Posterior cingulate gyrus (tissue), 11 donors: ENCODE data around the gene SAMD4A.
"Not testable (repeated sequence)": the region's sequence is repeated elsewhere in the genome, so short reads cannot be mapped to it uniquely, and the experiment has no call there.

Experiments
- DNase-seq, 10 donors: peaks; one replicate each; pipeline versions ENCODE4 v3.0.0 to v3.0.0-alpha.2; 2020 to 2021; ENCODE audit warnings: mixed read lengths in 3 of 10
- intact Hi-C: fragments of 100-400 bp; cut with DNase I; formaldehyde crosslinking; loops from one replicate; pipeline ENCODE4 v1.15.1; 2023

The SAMD4A gene

DNA sequence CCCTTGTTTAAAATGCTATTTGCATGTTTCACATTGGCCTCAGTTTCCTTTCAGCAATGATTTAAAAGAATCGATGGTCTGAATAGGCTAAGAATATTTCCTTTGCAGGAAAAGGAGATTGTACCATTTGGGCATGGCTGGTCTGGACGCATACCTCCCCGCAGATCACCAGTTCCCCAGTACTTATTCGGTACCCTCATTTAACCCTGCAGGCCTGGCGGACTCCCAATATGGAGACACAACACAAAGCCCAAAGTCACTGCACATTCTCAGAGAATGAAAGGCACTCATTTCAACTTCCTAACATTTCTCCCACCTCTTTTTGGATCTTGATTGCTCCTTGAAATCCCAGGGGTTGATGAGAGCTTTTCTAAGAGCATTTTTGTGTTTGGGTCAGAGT is 182.8 kb downstream of the SAMD4A start:
- DNase-seq, result no peak
- intact Hi-C loops, result no loop called here

DNA sequence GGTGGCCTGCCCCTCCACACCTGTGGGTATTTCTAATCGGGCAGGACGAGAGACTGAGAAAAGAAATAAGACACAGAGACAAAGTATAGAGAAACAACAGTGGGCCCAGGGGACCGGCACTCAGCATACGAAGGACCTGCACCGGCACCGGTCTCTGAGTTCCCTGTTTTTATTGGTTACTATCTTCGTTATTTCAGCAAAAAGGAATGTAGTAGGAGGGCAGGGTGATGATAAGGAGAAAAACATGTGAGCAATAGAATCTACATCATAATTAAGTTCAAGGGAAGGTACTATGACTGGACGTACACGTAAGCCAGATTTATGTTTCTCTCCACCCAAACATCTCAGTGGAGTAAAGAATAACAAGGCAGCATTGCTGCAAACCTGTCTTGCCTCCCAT is 185.7 kb downstream of the SAMD4A start:
- intact Hi-C loops, DNase-seq: not testable (repeated sequence)

DNA sequence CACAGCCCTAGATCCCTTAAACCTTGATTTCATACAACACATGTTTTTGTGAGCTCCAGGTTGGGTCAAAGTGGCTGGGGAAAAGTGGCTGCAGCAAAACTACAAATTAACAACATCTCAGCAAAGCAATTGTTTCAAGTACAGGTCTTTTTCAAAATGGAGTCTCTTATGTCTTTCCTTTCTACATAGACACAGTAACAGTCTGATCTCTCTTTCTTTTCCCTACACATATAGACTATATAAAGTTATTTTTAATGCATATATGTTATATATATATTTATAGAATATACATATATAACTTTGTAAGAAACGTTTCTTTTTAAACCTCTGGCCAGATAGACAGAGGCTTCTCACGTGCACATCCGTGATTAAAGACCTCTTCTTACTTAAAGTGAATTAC is 186.5 kb downstream of the SAMD4A start:
- intact Hi-C loops, DNase-seq: not testable (repeated sequence)

DNA sequence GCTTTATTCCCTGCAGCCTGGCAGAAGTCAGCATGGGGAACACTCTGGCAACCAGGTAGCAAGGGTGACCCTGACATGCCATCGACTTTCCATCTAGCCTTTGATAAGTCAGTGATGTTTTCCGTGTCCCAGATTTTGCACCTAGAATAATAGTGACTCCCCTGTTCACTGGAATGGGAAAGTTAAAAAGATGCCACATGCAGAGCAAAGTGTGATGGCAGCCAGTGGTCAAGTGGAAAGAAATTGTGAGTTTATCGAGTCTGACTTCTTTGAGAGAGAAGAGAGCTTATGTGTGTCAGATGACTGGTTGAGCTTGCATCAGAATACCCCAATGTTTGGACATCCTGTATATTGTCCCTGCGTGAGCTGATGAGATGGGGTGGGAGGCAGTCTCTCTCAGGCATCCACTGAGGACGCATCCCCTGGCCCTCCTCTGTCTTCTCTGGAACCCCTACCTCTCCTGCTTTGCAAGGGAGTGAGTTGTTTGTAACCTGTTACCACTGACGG is 187.2 kb downstream of the SAMD4A start:
- DNase-seq, result no peak
- intact Hi-C loops, result no loop called here

DNA sequence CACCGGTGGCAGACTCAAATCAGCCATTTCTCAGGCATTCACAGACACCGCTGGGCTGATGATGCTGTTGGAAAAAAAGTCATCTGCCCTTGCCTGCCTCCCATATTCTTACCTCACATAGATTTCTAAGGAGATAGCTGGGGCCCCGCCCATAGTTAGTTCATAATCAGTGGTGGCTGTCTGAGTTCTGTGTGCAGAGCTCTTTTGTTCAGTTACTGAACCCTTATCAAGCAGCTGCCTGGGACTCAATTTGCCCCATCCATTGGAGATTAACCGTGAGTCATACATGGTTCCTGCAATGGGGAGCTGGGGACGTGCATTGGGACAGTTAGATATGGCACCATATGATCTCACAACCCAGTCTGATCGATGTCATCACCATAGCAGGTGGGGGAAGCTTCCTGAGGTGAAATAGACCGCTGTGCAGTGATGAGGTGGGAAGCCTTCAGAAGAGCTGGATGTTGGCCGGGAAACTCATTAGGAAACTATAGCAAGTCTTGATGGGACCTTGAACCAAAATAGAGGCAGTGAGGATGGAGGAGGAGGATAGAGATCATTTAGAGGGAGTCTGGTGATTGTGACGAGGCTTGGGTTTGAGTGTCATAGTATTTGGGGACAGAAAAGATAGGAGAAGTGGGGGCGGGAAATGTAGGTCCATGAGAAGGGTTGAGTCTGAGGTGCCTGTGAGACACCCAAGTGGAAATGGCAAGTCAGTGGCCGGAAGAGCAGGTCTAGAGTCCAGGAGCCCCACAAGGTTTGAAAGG is 187.9 kb downstream of the SAMD4A start:
- DNase-seq, result no peak
- intact Hi-C loops, result no loop called here

DNA sequence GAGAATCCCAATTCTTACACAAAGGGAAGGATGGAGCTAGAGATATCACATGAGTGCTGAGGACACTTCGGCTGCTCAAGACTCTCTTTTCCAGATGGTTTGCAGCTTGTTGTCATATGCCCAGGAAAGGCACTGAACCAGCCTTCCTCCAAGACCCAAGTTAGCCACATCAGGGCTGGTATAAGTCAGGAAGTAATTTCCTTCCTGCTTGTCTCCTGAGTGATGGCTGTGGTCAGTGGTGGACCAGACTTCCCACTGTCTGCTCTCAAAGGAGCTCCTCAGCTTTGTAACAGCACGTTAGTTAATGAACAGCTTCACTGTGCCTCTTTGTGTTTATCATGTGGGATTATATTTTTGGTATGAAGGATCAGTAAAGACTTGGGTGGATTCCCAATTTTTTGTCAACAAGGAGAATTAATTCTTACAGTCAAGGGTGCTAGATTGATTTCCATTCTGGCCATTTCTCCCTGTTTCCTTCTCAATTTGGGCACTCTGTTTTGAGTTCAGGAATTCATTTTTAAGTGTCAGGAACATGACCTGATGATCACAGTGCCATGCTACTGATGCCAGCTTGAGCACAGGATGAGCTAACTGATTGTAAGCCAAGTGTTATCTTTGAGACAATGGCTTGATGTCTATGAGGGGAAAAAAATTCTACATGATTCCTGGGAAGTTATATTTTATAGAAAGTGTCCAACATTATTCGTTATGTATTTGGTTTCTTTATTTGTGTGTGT is 189.9 kb downstream of the SAMD4A start:
- intact Hi-C loops, result no loop called here
- DNase-seq, result no peak

DNA sequence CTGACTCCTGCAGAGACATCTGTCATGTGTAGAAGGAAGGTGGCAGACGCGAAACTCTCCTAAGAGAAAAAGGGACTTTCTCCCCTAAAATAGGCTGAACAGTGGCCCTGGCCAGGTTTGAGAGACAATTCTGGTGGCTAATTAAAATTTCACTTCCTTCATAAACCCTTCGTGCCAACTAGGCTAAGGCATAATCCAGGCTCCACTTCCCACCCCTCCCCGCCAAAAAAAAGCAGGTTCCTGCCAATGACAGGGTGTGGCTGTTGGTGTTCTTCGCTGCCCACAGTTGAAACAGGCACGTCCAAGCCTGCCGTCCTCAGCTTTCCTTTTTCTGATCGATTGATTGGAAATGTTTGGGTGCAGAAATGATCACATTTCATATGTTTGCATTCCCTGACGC is 191.1 kb downstream of the SAMD4A start:
- intact Hi-C loops, result no loop called here
- DNase-seq, result peak in 1 of 10 donors; percentile 84

DNA sequence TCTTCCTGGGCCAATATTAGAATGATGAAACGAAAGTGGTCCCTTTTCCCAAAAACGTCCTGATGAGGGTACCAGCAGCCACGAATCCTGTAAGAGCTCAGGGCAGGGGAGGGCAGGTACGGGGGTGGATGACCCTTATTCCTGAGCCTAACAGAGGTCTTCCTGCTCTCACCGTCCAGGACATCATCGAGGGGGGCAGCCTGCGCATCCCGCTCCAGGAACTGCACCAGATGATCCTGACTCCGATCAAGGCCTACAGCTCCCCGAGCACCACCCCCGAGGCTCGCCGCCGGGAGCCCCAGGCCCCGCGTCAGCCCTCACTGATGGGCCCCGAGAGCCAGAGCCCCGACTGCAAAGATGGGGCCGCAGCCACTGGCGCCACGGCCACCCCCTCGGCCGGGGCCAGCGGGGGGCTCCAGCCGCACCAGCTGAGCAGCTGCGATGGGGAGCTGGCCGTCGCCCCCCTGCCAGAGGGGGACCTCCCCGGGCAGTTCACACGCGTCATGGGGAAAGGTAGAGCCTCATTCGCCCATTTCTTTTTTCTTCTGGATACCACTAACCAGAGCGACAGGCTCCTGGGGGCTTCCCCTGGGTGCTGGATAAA is 193.2 kb downstream of the SAMD4A start:
- no peak for DNase-seq
- intact Hi-C loops, result no loop called here

DNA sequence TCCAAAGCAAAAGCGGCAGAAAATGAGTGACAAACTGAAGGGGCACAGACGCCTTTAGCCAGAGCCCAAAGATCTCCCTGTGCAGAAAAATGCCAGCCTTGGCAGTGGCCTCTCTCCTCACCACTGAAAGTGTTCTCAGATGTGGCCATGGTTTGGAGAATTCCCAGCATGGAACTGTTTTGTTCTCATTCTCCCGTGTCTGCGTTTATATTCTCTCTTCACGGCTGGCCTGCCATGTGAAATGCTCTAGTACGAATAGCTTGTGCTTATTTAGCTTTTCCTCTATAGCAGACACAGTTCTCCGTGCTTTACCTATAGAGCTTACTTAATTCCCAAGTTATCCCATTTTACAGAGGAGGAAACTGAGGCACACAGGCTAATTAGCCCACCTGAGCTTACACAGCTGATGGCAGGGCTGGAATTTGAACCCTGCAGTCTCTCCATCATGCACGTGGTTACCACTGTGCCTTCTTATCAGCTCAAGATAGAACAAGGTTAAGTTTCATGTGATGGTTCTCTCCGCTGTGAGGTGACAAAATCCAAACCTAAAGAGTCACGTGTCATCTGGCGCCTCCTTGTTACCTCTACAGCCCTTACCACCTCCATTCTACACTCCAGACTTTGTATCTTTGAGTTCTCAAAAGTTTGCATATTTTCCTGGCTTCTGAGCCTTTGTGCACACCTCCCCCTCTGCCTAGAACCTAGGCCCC is 194.1 kb downstream of the SAMD4A start:
- no peak for DNase-seq
- intact Hi-C loops, result no loop called here

DNA sequence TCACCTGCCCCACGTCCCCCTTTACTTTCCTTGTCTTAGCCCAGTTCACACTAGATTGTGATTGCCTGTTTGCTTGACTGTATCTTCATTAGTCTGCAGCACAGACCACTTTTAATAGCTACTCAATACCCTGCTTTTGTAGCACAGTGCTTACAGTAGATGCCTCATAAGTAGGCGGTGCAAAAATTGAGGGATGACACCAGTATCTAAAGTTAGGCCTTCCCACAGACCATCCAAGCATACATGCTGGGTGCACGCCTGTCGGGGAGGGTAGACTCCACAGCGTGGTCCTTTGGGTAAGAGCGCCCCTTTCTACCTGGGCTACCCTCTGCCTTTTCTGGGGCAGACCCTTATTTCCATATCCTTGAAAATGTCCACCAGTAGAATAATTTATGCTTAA is 194.9 kb downstream of the SAMD4A start:
- DNase-seq, result no peak
- intact Hi-C loops, result no loop called here

DNA sequence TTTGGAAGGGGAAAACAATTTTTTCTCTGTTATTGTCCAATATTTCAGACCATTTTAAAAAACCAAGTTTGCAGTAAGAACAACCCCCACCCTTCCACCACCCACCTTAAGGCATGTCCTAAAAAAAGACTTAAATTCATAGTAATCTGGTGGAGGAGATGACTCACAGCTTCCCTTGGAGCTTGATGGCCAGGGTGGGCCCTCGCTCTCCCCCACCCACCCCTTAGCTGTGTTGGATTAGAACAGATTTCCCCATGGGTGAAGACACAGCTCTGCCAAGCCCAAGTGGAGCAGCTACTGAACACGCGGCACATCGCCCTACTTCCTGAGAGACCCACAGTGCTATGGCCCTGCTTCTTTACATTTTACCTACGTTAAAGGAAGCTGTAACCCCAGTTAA is 195.4 kb downstream of the SAMD4A start:
- DNase-seq, result no peak
- intact Hi-C loops, result no loop called here

DNA sequence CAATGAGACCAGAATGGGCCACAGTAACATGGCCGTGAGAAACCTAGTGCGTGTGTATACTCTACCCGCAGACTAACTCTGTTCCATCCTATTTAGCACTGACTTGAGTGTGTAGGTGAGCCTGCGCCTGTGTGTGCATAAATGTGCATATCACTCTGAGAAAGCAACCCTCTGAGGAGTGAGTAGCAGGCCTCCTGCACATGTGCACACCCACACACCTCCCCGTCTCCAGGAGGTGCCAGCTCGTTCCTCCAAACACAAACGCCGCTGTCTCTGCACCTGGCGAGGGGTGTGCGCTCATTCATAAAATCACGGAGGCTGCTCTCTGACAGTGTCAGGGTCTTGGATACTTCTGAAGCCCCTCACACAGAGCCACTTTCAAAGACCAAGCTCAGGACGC is 196.8 kb downstream of the SAMD4A start:
- intact Hi-C loops, result no loop called here
- DNase-seq, result peak in 5 of 10 donors; percentile 52 to 90 (median 81)

DNA sequence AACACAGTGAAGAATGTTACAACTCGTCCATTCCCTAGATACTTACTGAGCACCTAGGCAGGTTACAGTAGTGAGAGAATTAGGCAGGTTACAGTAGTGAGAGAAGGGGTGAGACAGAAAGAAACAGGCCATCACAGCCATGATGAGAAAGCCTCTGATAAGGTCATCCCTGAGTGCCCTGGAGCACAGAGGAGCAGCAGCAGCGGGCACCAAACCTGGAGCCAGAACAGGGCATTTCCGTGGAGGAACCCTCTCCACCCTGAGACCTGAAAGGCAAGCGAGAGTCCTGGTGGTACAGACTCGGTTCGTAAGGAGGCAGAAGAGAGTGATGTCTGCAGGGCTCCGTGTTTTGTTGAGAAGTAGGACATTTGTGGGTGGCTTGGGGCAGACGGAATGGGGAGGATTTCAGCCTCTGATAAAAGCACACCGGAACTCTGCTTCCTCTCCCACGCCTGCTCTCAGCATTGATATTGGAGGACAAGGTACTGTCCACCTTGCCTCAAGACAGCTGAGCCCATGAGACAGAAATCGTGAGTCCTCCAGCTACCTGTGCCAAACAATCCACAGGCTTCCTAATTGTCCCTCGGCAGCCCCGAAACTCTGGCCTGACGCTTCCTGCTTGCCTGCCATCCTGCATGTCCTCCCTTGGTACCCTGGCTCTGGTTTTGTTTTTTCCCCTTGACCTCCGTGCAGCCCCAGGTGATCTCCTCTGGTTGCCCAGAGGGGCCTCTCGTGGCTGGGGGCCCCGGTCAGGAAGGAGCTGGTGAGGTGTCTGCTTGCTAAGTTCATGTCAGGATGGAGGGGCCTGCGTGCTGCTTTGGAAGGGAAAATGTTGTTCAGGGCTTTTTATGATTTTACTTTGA is 199.6 kb downstream of the SAMD4A start:
- peak in 1 of 10 donors; percentile 18 for DNase-seq
- intact Hi-C loops, result no loop called here

DNA sequence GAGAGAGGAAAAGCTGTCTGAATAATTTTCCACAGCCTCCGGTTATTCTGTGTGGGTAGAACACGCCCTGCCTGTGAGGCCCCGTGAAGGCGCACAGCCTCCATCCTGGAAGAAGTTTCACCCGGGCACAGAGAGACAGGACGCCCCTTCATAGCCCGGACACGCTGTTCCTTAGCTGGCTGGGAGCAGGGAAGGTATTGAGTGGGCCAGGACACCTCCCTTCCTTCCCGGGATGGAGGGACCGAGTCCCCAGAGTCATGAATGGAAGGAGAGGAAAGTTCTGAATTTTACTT is 200.2 kb downstream of the SAMD4A start:
- intact Hi-C loops, result no loop called here
- peak in 1 of 10 donors; percentile 67 for DNase-seq

DNA sequence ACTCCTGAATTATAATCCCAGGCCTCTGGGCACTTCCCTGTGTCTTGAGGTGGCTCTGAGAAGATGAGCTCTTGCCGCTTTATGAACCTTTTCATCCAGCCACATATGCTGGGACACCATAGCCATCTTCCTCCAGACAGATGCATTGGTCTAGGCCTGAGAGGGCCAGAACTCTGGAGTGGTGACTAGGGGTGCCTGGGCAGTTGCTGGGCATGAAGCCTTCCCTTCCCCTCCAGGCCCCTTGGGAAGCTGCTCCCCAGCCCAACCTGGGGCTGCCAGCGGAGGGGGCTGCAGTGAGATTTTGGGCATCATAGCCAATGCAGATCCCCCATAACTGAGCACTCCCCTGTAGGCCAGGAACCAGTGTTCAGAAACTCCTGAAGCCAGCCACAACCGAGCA is 200.5 kb downstream of the SAMD4A start:
- intact Hi-C loops, result no loop called here
- DNase-seq, result no peak

DNA sequence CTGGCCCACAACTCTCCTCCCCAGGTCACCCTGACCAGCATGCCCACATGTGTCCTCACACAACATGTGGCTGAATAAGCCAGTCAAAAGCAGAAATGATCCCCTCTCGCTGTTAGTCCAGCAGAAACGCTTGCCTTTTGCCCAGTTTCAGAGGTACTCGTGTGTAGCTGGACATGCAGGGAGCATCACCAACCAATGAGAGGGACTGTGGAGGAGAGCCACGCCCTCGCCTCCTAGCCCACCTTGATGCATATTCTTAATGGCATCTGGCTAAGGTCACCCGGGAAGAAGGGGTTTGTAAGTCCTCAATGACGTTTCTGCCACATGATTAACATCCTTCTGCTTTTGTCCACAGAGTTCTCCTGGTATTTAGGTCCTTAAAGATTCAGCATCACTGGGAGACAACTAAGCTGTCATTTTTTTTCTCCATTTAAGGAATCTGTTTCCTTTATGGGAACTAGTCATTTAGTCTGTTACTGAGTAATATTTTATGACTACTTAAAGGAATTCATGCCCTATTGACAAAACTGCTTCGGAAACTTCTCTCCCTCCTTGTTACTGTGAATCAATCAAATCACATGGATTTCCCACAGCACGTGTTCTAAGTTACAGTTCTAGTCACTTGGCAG is 201.7 kb downstream of the SAMD4A start:
- intact Hi-C loops, result no loop called here
- peak in 1 of 10 donors; percentile 21 for DNase-seq

DNA sequence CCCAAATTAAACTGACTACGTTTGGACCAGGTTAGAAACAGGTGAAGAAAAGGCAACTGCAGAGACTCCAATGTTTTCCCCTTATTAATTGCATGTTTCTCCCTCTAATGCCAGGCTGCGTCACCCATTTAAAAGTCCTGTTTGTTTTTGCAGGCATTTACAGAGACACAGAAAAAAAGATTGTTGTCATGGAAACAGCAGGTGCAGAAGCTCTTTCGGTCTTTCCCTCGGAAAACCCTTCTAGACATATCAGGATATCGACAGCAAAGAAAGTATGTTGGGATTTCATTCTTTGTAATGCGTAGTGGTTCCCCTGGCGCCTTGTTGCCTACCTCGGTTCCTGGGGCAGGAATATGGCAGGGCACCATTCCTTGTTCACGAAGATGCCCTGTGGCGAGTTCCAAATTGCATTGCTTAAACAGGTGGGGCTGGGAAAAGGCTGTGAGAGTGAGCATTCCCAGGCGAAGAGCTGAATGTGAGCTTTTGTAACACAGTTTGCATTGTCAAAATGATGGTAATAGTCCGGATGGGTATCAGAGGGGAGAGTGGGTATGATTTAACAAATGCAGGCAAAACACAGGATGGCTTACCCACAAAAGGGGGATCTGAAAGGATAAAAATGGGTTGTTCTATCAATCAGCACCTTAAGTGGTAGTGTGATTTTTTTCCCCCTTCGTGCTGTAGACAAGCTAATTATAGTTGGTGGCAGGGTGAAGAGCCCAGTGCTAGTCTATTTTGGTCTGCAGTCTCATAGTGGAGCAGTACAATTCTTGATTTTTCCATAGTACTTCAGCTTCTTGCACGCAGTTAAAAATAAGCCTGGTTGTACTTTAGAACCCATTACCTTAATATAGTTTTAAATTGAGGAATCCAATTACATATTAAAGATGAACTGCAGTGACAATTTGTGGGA is 203.3 kb downstream of the SAMD4A start:
- intact Hi-C loops, result loop anchor here (5.0 to 10.0 kb wide), 2 partner anchors 78 to 265 kb away; partner anchors contain the start of gene CGRRF1
- no peak for DNase-seq

DNA sequence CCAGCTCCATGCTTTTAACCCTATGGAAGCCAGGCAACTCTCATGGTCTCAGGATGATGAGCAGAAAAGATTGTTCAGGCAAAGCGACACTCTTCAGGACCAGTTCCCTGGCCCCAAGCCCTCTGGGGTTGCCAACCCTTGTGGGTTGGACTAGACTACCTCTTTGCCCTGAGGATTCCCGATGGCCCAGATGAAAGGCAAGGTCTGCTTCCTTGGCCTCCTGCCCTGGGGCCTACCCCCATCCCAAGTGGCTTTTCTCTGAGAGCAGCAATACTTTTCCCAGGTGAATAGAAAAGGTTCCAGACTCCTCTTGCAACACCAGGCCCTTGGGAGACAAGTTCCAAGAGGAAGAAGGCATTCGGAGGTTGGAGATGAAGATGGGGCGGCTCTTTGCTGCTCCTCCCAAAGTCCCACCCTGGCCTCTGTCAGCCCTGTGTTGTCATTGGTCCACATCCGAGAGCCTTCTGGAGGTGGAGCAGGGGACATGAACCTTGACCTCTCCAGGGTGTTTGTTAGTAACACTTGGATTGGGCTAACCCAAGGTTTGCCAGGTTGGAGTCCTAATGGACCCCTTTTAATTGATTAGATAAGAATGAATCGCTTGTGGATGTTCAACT is 204.6 kb downstream of the SAMD4A start:
- intact Hi-C loops, result loop anchor here (5.0 to 10.0 kb wide), 2 partner anchors 79 to 267 kb away; partner anchors contain the start of gene CGRRF1
- DNase-seq, result no peak
